CD4-positive, CD25-positive, alpha-beta regulatory T cell (primary cell): ENCODE measurements around the gene DMD. TPM values are rescaled to one million over a fixed set of nuclear protein-coding genes. Genes with fewer than 3 reads are reported as not detected.

Experiments
- ATAC-seq, 2 donors: fragments of 150-1000 bp; cut with Tn5 transposase; one replicate each; pipeline ENCODE4 v1.10.0; 2021; ENCODE audit warnings: low read depth in 2 of 2, moderate number of reproducible peaks in 2 of 2, moderate library complexity in 1 of 2
- DNase-seq, 3 donors: peaks; one replicate each; pipeline versions ENCODE4 v3.0.0 to v3.0.0-alpha.2; 2012 to 2022; ENCODE audit warnings: mixed read lengths in 1 of 3
- H3K27ac ChIP-seq: one replicate; pipeline ENCODE4 v1.7.0; 2013; ENCODE audit warnings: mild to moderate bottlenecking, low read length; ENCODE audit not compliant: insufficient read depth, poor library complexity, severe bottlenecking
- H3K27me3 ChIP-seq: one replicate; pipeline ENCODE4 v1.7.0; 2013; ENCODE audit warnings: low read length; ENCODE audit not compliant: control insufficient read depth, insufficient read depth
- H3K36me3 ChIP-seq: one replicate; pipeline ENCODE4 v1.7.0; 2013; ENCODE audit warnings: mild to moderate bottlenecking, low read length, moderate library complexity; ENCODE audit not compliant: control insufficient read depth, insufficient read depth
- H3K4me1 ChIP-seq: 2 replicates; pipeline ENCODE4 v1.7.0; 2013; ENCODE audit warnings: mild to moderate bottlenecking, low read length; ENCODE audit not compliant: insufficient read depth, control insufficient read depth, poor library complexity, severe bottlenecking
- H3K4me3 ChIP-seq: one replicate; pipeline ENCODE4 v1.7.0; 2013; ENCODE audit warnings: low read depth, mild to moderate bottlenecking, low read length, moderate library complexity
- H3K9me3 ChIP-seq, 2 experiments: 1 replicate in 1 of 2; 2 replicates in 1 of 2; pipeline ENCODE4 v1.7.0; 2013; ENCODE audit warnings: low read length in 2 of 2, mild to moderate bottlenecking in 1 of 2, moderate library complexity in 1 of 2; ENCODE audit not compliant: control insufficient read depth in 2 of 2
- H3K27ac Mint-ChIP-seq, 3 donors: one replicate each; pipeline ENCODE4 v1.8.0; 2020 to 2022; ENCODE audit warnings: mild to moderate bottlenecking in 3 of 3, mixed read lengths in 3 of 3, moderate library complexity in 2 of 3
- H3K27me3 Mint-ChIP-seq: one replicate; pipeline ENCODE4 v1.8.0; 2022; ENCODE audit warnings: mild to moderate bottlenecking, mixed read lengths
- H3K36me3 Mint-ChIP-seq: one replicate; pipeline ENCODE4 v1.8.0; 2020; ENCODE audit warnings: mixed read lengths
- H3K4me1 Mint-ChIP-seq, 4 donors: one replicate each; pipeline ENCODE4 v1.8.0; 2020 to 2022; ENCODE audit warnings: mixed read lengths in 4 of 4, mild to moderate bottlenecking in 1 of 4
- H3K4me3 Mint-ChIP-seq, 4 donors: one replicate each; pipeline ENCODE4 v1.8.0; 2020 to 2022; ENCODE audit warnings: mild to moderate bottlenecking in 4 of 4, mixed read lengths in 4 of 4, moderate library complexity in 3 of 4
- H3K9me3 Mint-ChIP-seq, 7 donors: one replicate each; pipeline ENCODE4 v1.8.0; 2020 to 2022; ENCODE audit warnings: mixed read lengths in 7 of 7, mild to moderate bottlenecking in 3 of 7, moderate library complexity in 2 of 7
- polyA plus RNA-seq, 4 donors: library from polyadenylated mRNA; unstranded; fragments of 300-500 nt; fragmentation: Illumina TruSeq; gene quantifications; one replicate each; pipeline ENCODE4 v1.2.3, GENCODE V29; 2021
- total RNA-seq: library from RNA; stranded (reverse); gene quantifications from one replicate; pipeline ENCODE4 v1.2.3, GENCODE V29; 2022

Gene DMD
- total and polyA plus RNA-seq, 5 donors from 2014 or later: 0.20 to 2.8 (median 0.98) TPM

GRCh38 chrX:31128855-31129254 is 2082.5 kb downstream of the DMD start:
- no peaks in the 10 kb centered on the region for H3K36me3 Mint-ChIP-seq
- Histone ChIP-seq H3K4me3 (no peak overlapping the region), H3K9me3 (no peaks in the 10 kb centered on the region), H3K4me1 (no peaks in the 10 kb centered on the region), H3K27me3 (no peaks in the 10 kb centered on the region), H3K27ac (no peak overlapping the region), H3K36me3 (no peaks in the 10 kb centered on the region)
- ATAC-seq: no peak
- DNase-seq: no peak
- no peak overlapping the region for H3K27ac Mint-ChIP-seq
- H3K27me3 Mint-ChIP-seq: no peaks in the 10 kb centered on the region
- no peaks in the 10 kb centered on the region for H3K9me3 Mint-ChIP-seq
- no peak overlapping the region for H3K4me3 Mint-ChIP-seq
- no peaks in the 10 kb centered on the region for H3K4me1 Mint-ChIP-seq

- Histone ChIP-seq H3K4me1 (no peaks in the 10 kb centered on the region), H3K27ac (no peak overlapping the region), H3K27me3 (no peaks in the 10 kb centered on the region), H3K9me3 (no peaks in the 10 kb centered on the region), H3K4me3 (no peak overlapping the region), H3K36me3 (no peaks in the 10 kb centered on the region)
- no peaks in the 10 kb centered on the region for H3K36me3 Mint-ChIP-seq
- H3K27me3 Mint-ChIP-seq: no peaks in the 10 kb centered on the region
- no peaks in the 10 kb centered on the region for H3K9me3 Mint-ChIP-seq
- ATAC-seq (no peak), DNase-seq (no peak)
- H3K4me3 Mint-ChIP-seq: no peak overlapping the region
- H3K27ac Mint-ChIP-seq: no peak overlapping the region
- H3K4me1 Mint-ChIP-seq: no peaks in the 10 kb centered on the region
Measured at GRCh38 chrX:31127716-31128115, 2083.6 kb downstream of the DMD start.

- Histone ChIP-seq H3K9me3 (no peaks in the 10 kb centered on the region), H3K4me3 (no peak overlapping the region), H3K4me1 (no peaks in the 10 kb centered on the region), H3K27me3 (no peaks in the 10 kb centered on the region), H3K27ac (no peak overlapping the region), H3K36me3 (no peaks in the 10 kb centered on the region)
- Mint-ChIP-seq H3K4me3 (no peak overlapping the region), H3K9me3 (no peaks in the 10 kb centered on the region), H3K4me1 (no peaks in the 10 kb centered on the region), H3K27ac (no peak overlapping the region), H3K36me3 (no peaks in the 10 kb centered on the region), H3K27me3 (no peaks in the 10 kb centered on the region)
- ATAC-seq (no peak), DNase-seq (no peak)
Measured at GRCh38 chrX:31126205-31126604, 2085.1 kb downstream of the DMD start.

DNA sequence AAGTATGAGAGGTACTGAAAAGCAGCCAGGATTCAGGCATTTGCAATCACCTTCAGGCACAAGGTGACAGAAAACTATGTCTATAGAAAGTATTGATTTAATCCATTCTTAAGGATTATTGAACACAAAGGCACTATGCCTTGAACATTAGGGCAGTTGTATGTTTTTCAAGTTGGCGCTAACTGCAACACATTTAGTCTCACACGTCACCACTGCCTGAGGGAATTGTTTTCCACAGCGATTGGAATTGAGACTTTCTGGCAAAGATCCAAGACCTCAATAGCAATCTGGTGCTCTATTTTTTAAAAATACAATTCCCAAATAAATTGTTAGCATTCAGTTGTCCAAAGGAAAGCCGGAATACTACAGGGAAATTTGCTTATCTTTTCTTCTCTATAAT is 2086.8 kb downstream of the DMD start:
- Histone ChIP-seq H3K4me1 (no peaks in the 10 kb centered on the region), H3K4me3 (no peak overlapping the region), H3K27ac (no peak overlapping the region), H3K9me3 (no peaks in the 10 kb centered on the region), H3K27me3 (no peaks in the 10 kb centered on the region), H3K36me3 (no peaks in the 10 kb centered on the region)
- no peaks in the 10 kb centered on the region for H3K27me3 Mint-ChIP-seq
- no peak for ATAC-seq
- H3K4me3 Mint-ChIP-seq: no peak overlapping the region
- no peak overlapping the region for H3K27ac Mint-ChIP-seq
- no peaks in the 10 kb centered on the region for H3K4me1 Mint-ChIP-seq
- H3K36me3 Mint-ChIP-seq: no peaks in the 10 kb centered on the region
- no peaks in the 10 kb centered on the region for H3K9me3 Mint-ChIP-seq
- DNase-seq: no peak

GRCh38 chrX:31123335-31123734 is 2088.0 kb downstream of the DMD start:
- H3K36me3 Mint-ChIP-seq: no peaks in the 10 kb centered on the region

GRCh38 chrX:31117266-31117665 is 2094.1 kb downstream of the DMD start:
- no peaks in the 10 kb centered on the region for H3K27me3 Mint-ChIP-seq
- no peak overlapping the region for H3K4me3 ChIP-seq
- no peaks in the 10 kb centered on the region for H3K27me3 ChIP-seq
- H3K4me1 Mint-ChIP-seq: no peaks in the 10 kb centered on the region
- no peaks in the 10 kb centered on the region for H3K36me3 ChIP-seq
- no peak for ATAC-seq
- no peak overlapping the region for H3K4me3 Mint-ChIP-seq
- peaks cover 0 to 6% (median 0%) of the 10 kb centered on the region in 7 donors for H3K9me3 Mint-ChIP-seq
- H3K36me3 Mint-ChIP-seq: no peaks in the 10 kb centered on the region
- no peak overlapping the region for H3K27ac ChIP-seq
- H3K27ac Mint-ChIP-seq: no peak overlapping the region
- no peaks in the 10 kb centered on the region for H3K9me3 ChIP-seq
- H3K4me1 ChIP-seq: no peaks in the 10 kb centered on the region
- no peak for DNase-seq

More at GRCh38 chrX:31123335-31123734, 2088.0 kb downstream of the DMD start:
- Mint-ChIP-seq H3K9me3 (no peaks in the 10 kb centered on the region), H3K27me3 (no peaks in the 10 kb centered on the region), H3K27ac (no peak overlapping the region), H3K4me1 (no peaks in the 10 kb centered on the region), H3K4me3 (no peak overlapping the region)
- H3K27me3 ChIP-seq: no peaks in the 10 kb centered on the region
- no peak overlapping the region for H3K27ac ChIP-seq
- DNase-seq (no peak), ATAC-seq (no peak)
- no peaks in the 10 kb centered on the region for H3K4me1 ChIP-seq
- H3K9me3 ChIP-seq: no peaks in the 10 kb centered on the region
- no peak overlapping the region for H3K4me3 ChIP-seq
- no peaks in the 10 kb centered on the region for H3K36me3 ChIP-seq

- DNase-seq (no peak), ATAC-seq (no peak)
- Mint-ChIP-seq H3K36me3 (no peaks in the 10 kb centered on the region), H3K27ac (no peak overlapping the region), H3K27me3 (no peaks in the 10 kb centered on the region), H3K4me3 (no peak overlapping the region), H3K4me1 (no peaks in the 10 kb centered on the region), H3K9me3 (peaks cover 0 to 6% (median 0%) of the 10 kb centered on the region in 7 donors)
- Histone ChIP-seq H3K36me3 (no peaks in the 10 kb centered on the region), H3K27me3 (no peaks in the 10 kb centered on the region), H3K9me3 (no peaks in the 10 kb centered on the region), H3K27ac (no peak overlapping the region), H3K4me1 (no peaks in the 10 kb centered on the region), H3K4me3 (no peak overlapping the region)
Measured at GRCh38 chrX:31115398-31115797, 2096.0 kb downstream of the DMD start.

DNA sequence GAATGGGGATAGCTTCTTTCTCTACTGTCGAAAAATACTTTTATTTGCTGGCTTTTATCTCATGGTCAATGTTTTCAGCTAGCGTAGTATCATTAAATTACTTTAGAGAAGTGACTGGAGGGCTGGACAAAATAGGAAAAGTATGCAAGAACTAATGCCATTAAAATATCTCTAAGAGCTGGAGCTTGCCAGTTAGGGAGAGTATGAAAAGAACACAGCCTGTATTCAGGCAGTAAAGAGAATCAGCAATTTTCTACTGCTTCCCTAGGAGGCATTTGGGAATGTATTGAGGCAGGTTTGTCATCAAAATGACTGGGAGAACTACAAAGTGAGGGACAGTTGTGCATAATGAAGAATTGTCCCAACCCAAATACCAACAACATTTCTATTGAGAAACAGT is 2096.5 kb downstream of the DMD start:
- DNase-seq (no peak), ATAC-seq (no peak)
- Mint-ChIP-seq H3K4me3 (no peak overlapping the region), H3K4me1 (no peaks in the 10 kb centered on the region), H3K36me3 (no peaks in the 10 kb centered on the region), H3K9me3 (peaks cover 0 to 6% (median 0%) of the 10 kb centered on the region in 7 donors), H3K27me3 (no peaks in the 10 kb centered on the region), H3K27ac (no peak overlapping the region)
- no peaks in the 10 kb centered on the region for H3K27me3 ChIP-seq
- no peaks in the 10 kb centered on the region for H3K36me3 ChIP-seq
- no peak overlapping the region for H3K27ac ChIP-seq
- H3K4me1 ChIP-seq: no peaks in the 10 kb centered on the region
- H3K9me3 ChIP-seq: no peaks in the 10 kb centered on the region
- H3K4me3 ChIP-seq: no peak overlapping the region
